WTC11 (cell line): Measurements from ENCODE around the gene NOC2L. TPM values are rescaled to one million over a fixed set of nuclear protein-coding genes. Genes with fewer than 3 reads are reported as not detected.

ENCODE experiments used
- ATAC-seq: fragments of 200-7000 bp; cut with Tn5 transposase; 2 replicates; pipeline ENCODE4 v1.10.0; 2021; ENCODE audit warnings: mild to moderate bottlenecking, moderate library complexity
- CTCF ChIA-PET: fragments of 300-600 bp; sonication (Branson Sonifier 250); formaldehyde crosslinking; loops from one replicate; lab custom pipeline; 2021; ENCODE audit warnings: antibody characterized with exemption; lab: Charles Lee
- POLR2A ChIA-PET: fragments of 350-600 bp; sonication (Branson Sonifier 250); formaldehyde crosslinking; loops from one replicate; lab custom pipeline; 2021; ENCODE audit warnings: antibody characterized with exemption; lab: Charles Lee
- DNase-seq: peaks from one replicate; pipeline ENCODE4 v3.0.0; 2021; ENCODE audit warnings: low spot score
- H3K27ac Mint-ChIP-seq: 2 replicates; pipeline ENCODE4 v1.8.0; 2021; ENCODE audit warnings: mixed read lengths
- H3K27me3 Mint-ChIP-seq: 2 replicates; pipeline ENCODE4 v1.8.0; 2021; ENCODE audit warnings: low read depth, mild to moderate bottlenecking, moderate library complexity, mixed read lengths
- H3K36me3 Mint-ChIP-seq: 2 replicates; pipeline ENCODE4 v1.8.0; 2021; ENCODE audit warnings: mixed read lengths
- H3K4me1 Mint-ChIP-seq: 2 replicates; pipeline ENCODE4 v1.8.0; 2022; ENCODE audit warnings: mixed read lengths
- H3K4me3 Mint-ChIP-seq: 2 replicates; pipeline ENCODE4 v1.8.0; 2021; ENCODE audit warnings: mild to moderate bottlenecking, moderate library complexity, mixed read lengths
- H3K9me3 Mint-ChIP-seq: 2 replicates; pipeline ENCODE4 v1.8.0; 2021; ENCODE audit warnings: mixed read lengths
- EMX1 ChIP-seq: fragments of 250-450 bp; sonication (Bioruptor Pico); IDR thresholded peaks from 2 replicates; pipeline ENCODE4 v1.8.0; 2021; ENCODE audit warnings: mild to moderate bottlenecking
- FOXK1 ChIP-seq: sonication (generic); formaldehyde crosslinking; IDR thresholded peaks from 2 replicates; pipeline ENCODE4 v1.8.0; 2022; ENCODE audit warnings: mild to moderate bottlenecking, moderate library complexity, missing genetic modification reagents
- MYBL2 ChIP-seq: sonication (generic); formaldehyde crosslinking; IDR thresholded peaks from 2 replicates; pipeline ENCODE4 v1.8.1; 2023; ENCODE audit warnings: mild to moderate bottlenecking, moderate library complexity, missing genetic modification reagents
- NFE2L1 ChIP-seq: sonication (generic); formaldehyde crosslinking; IDR thresholded peaks from 2 replicates; pipeline ENCODE4 v1.8.1; 2023; ENCODE audit warnings: missing genetic modification reagents
- PRRX2 ChIP-seq: fragments of 250-450 bp; sonication (Bioruptor Pico); IDR thresholded peaks from 2 replicates; pipeline ENCODE4 v1.8.0; 2021; ENCODE audit warnings: mild to moderate bottlenecking
- RELA ChIP-seq: sonication (generic); formaldehyde crosslinking; IDR thresholded peaks from 2 replicates; pipeline ENCODE4 v1.8.1; 2022; ENCODE audit warnings: missing genetic modification reagents, mild to moderate bottlenecking, borderline replicate concordance
- SMAD3 ChIP-seq: sonication (generic); formaldehyde crosslinking; IDR thresholded peaks from 2 replicates; pipeline ENCODE4 v1.8.0; 2022; ENCODE audit warnings: missing genetic modification reagents, mild to moderate bottlenecking, borderline replicate concordance
- SOX15 ChIP-seq: fragments of 250-450 bp; sonication (Bioruptor Pico); IDR thresholded peaks from 2 replicates; pipeline ENCODE4 v1.9.0; 2021; ENCODE audit warnings: mild to moderate bottlenecking
- ZBTB21 ChIP-seq: sonication (generic); formaldehyde crosslinking; IDR thresholded peaks from 2 replicates; pipeline ENCODE4 v1.8.1; 2023; ENCODE audit warnings: mild to moderate bottlenecking, missing genetic modification reagents, borderline replicate concordance
- ZNF317 ChIP-seq: sonication (generic); formaldehyde crosslinking; IDR thresholded peaks from 2 replicates; pipeline ENCODE4 v1.8.1; 2023; ENCODE audit warnings: low read depth, mild to moderate bottlenecking, moderate library complexity, missing genetic modification reagents, borderline replicate concordance
- ZNF396 ChIP-seq: fragments of 250-450 bp; sonication (Bioruptor Pico); IDR thresholded peaks from 2 replicates; pipeline ENCODE4 v1.8.0; 2021; ENCODE audit warnings: mild to moderate bottlenecking, moderate library complexity, borderline replicate concordance
- total RNA-seq: library from RNA; stranded (reverse); gene quantifications from 3 replicates; pipeline ENCODE4 v1.2.3, GENCODE V29; 2021
- TF ChIP-seq, protein P1 (sequence below): sonication (generic); formaldehyde crosslinking; IDR thresholded peaks from 2 replicates; pipeline ENCODE4 v1.8.0; 2022; ENCODE audit warnings: mild to moderate bottlenecking, missing genetic modification reagents
- TF ChIP-seq, protein P2 (sequence below): sonication (generic); formaldehyde crosslinking; IDR thresholded peaks from 2 replicates; pipeline ENCODE4 v1.8.1; 2023; ENCODE audit warnings: mild to moderate bottlenecking, missing genetic modification reagents
- TF ChIP-seq, protein P3 (sequence below): sonication (generic); formaldehyde crosslinking; IDR thresholded peaks from 2 replicates; pipeline ENCODE4 v1.8.1; 2022; ENCODE audit warnings: missing genetic modification reagents, borderline replicate concordance
- TF ChIP-seq, protein P4 (sequence below): fragments of 250-450 bp; sonication (Bioruptor Pico); IDR thresholded peaks from 2 replicates; pipeline ENCODE4 v1.8.0; 2021; ENCODE audit warnings: mild to moderate bottlenecking
- TF ChIP-seq, protein P5 (sequence below): fragments of 250-450 bp; sonication (Bioruptor Pico); conservative IDR thresholded peaks from 2 replicates; pipeline ENCODE4 v1.9.0; 2021; ENCODE audit warnings: mild to moderate bottlenecking
- TF ChIP-seq, protein P6 (sequence below): sonication (generic); formaldehyde crosslinking; IDR thresholded peaks from 2 replicates; pipeline ENCODE4 v1.8.0; 2022; ENCODE audit warnings: mild to moderate bottlenecking, missing genetic modification reagents
- TF ChIP-seq, protein P7 (sequence below): sonication (generic); formaldehyde crosslinking; IDR thresholded peaks from 2 replicates; pipeline ENCODE4 v1.8.1; 2022; ENCODE audit warnings: low read depth, mild to moderate bottlenecking, moderate library complexity, missing genetic modification reagents, borderline replicate concordance
- TF ChIP-seq, protein P8 (sequence below): sonication (generic); formaldehyde crosslinking; IDR thresholded peaks from 2 replicates; pipeline ENCODE4 v1.8.1; 2023; ENCODE audit warnings: mild to moderate bottlenecking, missing genetic modification reagents, moderate library complexity
- TF ChIP-seq, protein P9 (sequence below): sonication (generic); formaldehyde crosslinking; IDR thresholded peaks from 2 replicates; pipeline ENCODE4 v1.8.1; 2023; ENCODE audit warnings: mild to moderate bottlenecking, missing genetic modification reagents

Gene NOC2L
- total RNA-seq, 1 experiment from 2014 or later, result 182 TPM

DNA sequence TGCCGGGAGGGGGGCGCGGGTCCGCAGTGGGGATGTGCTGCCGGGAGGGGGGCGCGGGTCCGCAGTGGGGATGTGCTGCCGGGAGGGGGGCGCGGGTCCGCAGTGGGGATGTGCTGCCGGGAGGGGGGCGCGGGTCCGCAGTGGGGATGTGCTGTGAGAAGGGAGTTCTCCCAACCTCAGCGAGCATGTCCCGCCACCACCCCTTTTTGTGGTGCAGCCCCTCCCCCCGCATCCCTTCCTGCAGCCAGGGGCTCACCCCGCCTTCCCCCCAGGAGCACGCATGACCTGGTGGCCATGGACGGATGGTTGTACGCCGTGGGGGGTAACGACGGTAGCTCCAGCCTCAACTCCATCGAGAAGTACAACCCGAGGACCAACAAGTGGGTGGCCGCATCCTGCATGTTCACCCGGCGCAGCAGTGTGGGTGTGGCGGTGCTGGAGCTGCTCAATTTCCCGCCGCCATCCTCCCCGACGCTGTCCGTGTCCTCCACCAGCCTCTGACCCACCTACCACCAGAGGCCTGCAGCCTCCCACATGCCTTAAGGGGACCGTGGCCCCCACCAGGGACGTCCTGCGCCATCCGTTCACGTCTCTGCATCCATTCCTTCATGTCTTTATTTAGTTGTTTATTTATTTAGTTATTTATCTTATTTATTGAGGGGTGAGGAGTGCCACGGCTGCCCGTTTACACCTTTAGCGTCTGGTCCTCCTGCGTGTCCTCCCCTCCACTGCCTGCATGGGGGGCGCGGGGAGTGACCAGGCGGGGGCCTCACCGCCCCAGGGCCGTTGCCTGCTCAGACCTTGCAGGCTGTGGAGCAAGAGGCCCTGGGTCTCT, 5.9 kb upstream of the NOC2L start:
- TF ChIP-seq SOX15 (CRISPR knock-in tag) (no peak), MYBL2 (CRISPR knock-in tag) (no peak), SMAD3 (CRISPR knock-in tag) (no peak), ZNF317 (CRISPR knock-in tag) (no peak), ZBTB21 (CRISPR knock-in tag) (no peak), EMX1 (CRISPR knock-in tag) (no peak), PRRX2 (no peak), NFE2L1 (CRISPR knock-in tag) (no peak), FOXK1 (CRISPR knock-in tag) (no peak), ZNF396 (no peak), RELA (no peak)
- TF ChIP-seq, protein P1, sequence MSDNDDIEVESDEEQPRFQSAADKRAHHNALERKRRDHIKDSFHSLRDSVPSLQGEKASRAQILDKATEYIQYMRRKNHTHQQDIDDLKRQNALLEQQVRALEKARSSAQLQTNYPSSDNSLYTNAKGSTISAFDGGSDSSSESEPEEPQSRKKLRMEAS (CRISPR knock-in tag), result no peak
- TF ChIP-seq, protein P2, sequence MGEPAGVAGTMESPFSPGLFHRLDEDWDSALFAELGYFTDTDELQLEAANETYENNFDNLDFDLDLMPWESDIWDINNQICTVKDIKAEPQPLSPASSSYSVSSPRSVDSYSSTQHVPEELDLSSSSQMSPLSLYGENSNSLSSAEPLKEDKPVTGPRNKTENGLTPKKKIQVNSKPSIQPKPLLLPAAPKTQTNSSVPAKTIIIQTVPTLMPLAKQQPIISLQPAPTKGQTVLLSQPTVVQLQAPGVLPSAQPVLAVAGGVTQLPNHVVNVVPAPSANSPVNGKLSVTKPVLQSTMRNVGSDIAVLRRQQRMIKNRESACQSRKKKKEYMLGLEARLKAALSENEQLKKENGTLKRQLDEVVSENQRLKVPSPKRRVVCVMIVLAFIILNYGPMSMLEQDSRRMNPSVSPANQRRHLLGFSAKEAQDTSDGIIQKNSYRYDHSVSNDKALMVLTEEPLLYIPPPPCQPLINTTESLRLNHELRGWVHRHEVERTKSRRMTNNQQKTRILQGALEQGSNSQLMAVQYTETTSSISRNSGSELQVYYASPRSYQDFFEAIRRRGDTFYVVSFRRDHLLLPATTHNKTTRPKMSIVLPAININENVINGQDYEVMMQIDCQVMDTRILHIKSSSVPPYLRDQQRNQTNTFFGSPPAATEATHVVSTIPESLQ, result no peak
- TF ChIP-seq, protein P3, sequence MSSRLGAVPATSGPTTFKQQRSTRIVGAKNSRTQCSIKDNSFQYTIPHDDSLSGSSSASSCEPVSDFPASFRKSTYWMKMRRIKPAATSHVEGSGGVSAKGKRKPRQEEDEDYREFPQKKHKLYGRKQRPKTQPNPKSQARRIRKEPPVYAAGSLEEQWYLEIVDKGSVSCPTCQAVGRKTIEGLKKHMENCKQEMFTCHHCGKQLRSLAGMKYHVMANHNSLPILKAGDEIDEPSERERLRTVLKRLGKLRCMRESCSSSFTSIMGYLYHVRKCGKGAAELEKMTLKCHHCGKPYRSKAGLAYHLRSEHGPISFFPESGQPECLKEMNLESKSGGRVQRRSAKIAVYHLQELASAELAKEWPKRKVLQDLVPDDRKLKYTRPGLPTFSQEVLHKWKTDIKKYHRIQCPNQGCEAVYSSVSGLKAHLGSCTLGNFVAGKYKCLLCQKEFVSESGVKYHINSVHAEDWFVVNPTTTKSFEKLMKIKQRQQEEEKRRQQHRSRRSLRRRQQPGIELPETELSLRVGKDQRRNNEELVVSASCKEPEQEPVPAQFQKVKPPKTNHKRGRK (CRISPR knock-in tag), result no peak
- TF ChIP-seq, protein P4, sequence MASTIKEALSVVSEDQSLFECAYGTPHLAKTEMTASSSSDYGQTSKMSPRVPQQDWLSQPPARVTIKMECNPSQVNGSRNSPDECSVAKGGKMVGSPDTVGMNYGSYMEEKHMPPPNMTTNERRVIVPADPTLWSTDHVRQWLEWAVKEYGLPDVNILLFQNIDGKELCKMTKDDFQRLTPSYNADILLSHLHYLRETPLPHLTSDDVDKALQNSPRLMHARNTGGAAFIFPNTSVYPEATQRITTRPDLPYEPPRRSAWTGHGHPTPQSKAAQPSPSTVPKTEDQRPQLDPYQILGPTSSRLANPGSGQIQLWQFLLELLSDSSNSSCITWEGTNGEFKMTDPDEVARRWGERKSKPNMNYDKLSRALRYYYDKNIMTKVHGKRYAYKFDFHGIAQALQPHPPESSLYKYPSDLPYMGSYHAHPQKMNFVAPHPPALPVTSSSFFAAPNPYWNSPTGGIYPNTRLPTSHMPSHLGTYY, result no peak
- TF ChIP-seq, protein P5, sequence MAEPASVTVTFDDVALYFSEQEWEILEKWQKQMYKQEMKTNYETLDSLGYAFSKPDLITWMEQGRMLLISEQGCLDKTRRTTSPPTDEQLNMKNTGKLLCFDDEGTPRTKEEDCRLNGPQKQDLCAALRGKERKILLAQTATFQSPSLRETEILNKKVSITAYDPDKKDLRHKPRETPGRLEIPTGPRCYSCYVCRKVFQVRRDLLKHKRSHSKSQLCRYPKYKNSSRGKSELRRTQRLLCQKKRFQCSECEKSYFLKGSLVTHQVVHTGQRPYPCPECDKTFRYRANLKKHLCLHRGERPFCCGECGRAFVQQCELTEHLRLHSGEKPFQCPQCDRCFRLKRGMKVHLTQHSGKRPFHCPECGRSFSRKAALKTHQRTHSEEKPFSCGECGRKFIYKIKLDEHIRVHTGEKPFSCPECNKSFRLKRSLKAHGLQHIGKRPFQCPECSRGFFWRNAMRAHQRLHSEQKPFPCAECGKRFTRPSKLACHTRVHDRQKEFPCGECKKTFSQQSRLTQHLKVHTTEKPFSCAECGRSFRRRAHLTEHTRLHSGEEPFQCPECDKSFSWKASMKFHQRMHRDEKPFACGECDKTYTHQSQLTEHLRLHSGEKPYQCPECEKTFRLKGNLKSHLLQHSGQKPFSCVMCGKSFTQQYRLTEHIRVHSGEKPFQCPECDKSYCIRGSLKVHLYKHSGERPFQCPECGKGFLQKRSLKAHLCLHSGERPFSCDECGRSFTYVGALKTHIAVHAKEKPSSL, result no peak
- TF ChIP-seq, protein P6, sequence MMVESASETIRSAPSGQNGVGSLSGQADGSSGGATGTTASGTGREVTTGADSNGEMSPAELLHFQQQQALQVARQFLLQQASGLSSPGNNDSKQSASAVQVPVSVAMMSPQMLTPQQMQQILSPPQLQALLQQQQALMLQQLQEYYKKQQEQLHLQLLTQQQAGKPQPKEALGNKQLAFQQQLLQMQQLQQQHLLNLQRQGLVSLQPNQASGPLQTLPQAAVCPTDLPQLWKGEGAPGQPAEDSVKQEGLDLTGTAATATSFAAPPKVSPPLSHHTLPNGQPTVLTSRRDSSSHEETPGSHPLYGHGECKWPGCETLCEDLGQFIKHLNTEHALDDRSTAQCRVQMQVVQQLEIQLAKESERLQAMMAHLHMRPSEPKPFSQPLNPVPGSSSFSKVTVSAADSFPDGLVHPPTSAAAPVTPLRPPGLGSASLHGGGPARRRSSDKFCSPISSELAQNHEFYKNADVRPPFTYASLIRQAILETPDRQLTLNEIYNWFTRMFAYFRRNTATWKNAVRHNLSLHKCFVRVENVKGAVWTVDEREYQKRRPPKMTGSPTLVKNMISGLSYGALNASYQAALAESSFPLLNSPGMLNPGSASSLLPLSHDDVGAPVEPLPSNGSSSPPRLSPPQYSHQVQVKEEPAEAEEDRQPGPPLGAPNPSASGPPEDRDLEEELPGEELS, result no peak
- TF ChIP-seq, protein P7, sequence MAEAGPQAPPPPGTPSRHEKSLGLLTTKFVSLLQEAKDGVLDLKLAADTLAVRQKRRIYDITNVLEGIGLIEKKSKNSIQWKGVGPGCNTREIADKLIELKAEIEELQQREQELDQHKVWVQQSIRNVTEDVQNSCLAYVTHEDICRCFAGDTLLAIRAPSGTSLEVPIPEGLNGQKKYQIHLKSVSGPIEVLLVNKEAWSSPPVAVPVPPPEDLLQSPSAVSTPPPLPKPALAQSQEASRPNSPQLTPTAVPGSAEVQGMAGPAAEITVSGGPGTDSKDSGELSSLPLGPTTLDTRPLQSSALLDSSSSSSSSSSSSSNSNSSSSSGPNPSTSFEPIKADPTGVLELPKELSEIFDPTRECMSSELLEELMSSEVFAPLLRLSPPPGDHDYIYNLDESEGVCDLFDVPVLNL (CRISPR knock-in tag), result no peak
- TF ChIP-seq, protein P8, sequence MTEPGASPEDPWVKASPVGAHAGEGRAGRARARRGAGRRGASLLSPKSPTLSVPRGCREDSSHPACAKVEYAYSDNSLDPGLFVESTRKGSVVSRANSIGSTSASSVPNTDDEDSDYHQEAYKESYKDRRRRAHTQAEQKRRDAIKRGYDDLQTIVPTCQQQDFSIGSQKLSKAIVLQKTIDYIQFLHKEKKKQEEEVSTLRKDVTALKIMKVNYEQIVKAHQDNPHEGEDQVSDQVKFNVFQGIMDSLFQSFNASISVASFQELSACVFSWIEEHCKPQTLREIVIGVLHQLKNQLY (CRISPR knock-in tag), result no peak
- TF ChIP-seq, protein P9, sequence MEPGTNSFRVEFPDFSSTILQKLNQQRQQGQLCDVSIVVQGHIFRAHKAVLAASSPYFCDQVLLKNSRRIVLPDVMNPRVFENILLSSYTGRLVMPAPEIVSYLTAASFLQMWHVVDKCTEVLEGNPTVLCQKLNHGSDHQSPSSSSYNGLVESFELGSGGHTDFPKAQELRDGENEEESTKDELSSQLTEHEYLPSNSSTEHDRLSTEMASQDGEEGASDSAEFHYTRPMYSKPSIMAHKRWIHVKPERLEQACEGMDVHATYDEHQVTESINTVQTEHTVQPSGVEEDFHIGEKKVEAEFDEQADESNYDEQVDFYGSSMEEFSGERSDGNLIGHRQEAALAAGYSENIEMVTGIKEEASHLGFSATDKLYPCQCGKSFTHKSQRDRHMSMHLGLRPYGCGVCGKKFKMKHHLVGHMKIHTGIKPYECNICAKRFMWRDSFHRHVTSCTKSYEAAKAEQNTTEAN, result no peak
- Mint-ChIP-seq H3K27ac (no peak overlapping the region), H3K36me3 (0 out of 2 replicates have a peak, but pooled peaks cover 2% of the 10 kb centered on the region), H3K4me1 (0 out of 2 replicates have a peak, but pooled peaks cover 3% of the 10 kb centered on the region), H3K9me3 (no peaks in the 10 kb centered on the region; the same call in 1 of the 2 replicates), H3K27me3 (peaks cover 38% of the 10 kb centered on the region), H3K4me3 (no peak overlapping the region)
- ChIA-PET POLR2A (no interaction called here), CTCF (no interaction called here)
- no peak for ATAC-seq
- DNase-seq, result no peak
